OCI-LY1 (cell line): ENCODE data around the gene SCIMP.

ENCODE experiments used
- EZH2 ChIP-seq: fragments of 200-600 bp; sonication (generic), shearing (Covaris generic); IDR thresholded peaks from 2 replicates; pipeline ENCODE4 v1.8.0; 2017; ENCODE audit warnings: borderline replicate concordance, mixed run types, mild to moderate bottlenecking, antibody characterized with exemption, low read length, moderate library complexity, mixed read lengths
- TF ChIP-seq, protein P1 (sequence below): fragments of 200-600 bp; sonication (generic), shearing (Covaris generic); IDR thresholded peaks from 2 replicates; pipeline ENCODE4 v1.5.1; 2017; ENCODE audit warnings: mild to moderate bottlenecking, antibody characterized with exemption, low read length, moderate library complexity, mixed read lengths

DNA sequence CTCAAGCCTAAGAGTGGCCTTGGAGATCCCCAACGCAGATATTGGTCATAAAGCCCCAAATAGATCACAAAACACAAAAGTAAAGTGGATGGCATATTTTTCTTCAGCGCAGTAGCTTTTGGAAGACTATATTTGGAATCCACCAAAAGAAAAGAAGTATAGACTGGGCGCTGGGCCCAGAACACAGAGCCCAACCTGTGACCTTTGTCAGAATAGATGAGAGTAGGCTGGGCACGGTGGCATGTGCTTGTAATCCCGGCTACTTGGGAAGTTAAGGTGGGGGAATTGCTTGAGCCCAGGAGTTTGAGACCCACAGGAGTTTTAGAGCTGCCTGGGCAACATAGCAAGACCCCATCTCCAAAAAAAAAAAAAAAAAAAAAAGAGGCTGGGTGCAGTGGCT, 14.6 kb downstream of the SCIMP start:
- TF ChIP-seq, protein P1, sequence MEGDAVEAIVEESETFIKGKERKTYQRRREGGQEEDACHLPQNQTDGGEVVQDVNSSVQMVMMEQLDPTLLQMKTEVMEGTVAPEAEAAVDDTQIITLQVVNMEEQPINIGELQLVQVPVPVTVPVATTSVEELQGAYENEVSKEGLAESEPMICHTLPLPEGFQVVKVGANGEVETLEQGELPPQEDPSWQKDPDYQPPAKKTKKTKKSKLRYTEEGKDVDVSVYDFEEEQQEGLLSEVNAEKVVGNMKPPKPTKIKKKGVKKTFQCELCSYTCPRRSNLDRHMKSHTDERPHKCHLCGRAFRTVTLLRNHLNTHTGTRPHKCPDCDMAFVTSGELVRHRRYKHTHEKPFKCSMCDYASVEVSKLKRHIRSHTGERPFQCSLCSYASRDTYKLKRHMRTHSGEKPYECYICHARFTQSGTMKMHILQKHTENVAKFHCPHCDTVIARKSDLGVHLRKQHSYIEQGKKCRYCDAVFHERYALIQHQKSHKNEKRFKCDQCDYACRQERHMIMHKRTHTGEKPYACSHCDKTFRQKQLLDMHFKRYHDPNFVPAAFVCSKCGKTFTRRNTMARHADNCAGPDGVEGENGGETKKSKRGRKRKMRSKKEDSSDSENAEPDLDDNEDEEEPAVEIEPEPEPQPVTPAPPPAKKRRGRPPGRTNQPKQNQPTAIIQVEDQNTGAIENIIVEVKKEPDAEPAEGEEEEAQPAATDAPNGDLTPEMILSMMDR: no peak
- no peak for TF ChIP-seq EZH2
